Left hindlimb (tissue), 1 donor: ENCODE results near the gene GGCX.
"Not testable (repeated sequence)": the region's sequence is repeated elsewhere in the genome, so short reads cannot be mapped to it uniquely, and the experiment has no call there.

Source experiments
- DNase-seq: peaks from one replicate; pipeline ENCODE4 v3.0.0-alpha.2; 2018

Gene GGCX

DNA sequence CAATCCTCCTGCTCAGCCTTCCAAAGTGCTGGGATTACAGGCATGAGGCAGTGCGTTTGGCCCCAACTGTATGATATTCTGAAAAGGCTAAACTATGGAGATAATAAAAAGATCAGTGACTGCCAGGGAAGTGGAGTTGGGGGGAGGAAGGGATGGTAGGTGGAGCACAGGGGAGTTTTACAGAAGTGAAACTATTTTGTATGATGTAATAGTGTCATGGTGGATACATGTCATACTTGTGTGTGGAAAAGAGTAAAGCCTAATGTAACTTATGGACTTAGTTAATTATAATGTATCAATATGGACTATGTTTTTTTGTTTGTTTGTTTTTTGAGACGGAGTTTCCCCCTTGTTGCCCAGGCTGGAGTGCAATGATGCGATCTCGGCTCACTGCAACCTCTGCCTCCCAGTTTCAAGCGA is 2.9 kb upstream of the GGCX start:
- no peak for DNase-seq

DNA sequence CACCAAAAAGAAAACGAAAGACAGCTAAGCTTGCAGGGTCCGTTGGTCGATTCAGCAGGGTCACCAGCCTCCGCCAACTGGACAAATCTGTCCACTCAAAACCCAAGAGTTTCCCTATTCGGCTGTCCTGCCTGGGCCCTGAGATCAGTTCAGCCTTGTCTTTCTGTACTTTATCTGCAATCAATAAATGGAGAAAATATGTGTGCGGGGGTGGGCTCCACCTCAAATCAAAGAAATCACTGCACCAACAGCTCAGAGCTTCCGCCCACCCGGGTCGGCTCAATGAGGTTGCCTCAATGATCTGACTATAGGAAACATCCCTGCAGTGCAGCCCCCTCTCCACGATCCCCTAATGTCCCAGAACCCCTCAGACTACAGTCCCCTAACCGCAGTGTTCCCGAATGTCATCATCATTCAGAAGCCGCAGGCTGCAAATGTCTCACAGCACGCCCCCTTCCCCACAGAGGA is 447 bp downstream of the GGCX start:
- no peak for DNase-seq

GRCh38 chr2:85560403-85560726 is 928 bp downstream of the GGCX start:
- DNase-seq: not testable (repeated sequence)

DNA sequence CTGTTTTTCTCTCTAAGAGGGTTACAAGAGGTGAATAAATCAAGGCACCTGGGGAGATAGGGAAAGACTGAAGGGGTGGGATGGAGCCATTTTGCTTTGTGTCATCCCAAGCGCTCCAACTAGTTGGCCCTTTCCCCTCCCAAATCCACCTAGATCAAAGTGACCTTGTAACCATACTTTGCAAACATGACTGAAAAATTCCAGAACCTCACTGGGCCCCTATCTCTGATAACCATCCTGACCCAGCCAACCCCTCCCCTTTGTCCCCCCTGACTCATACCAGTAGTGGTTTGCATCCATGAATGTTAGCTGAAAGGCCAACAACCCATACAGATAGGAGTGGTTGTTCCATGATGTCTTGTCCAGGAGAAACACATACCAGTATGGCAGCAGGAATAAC is 3.1 kb downstream of the GGCX start:
- DNase-seq: no peak

DNA sequence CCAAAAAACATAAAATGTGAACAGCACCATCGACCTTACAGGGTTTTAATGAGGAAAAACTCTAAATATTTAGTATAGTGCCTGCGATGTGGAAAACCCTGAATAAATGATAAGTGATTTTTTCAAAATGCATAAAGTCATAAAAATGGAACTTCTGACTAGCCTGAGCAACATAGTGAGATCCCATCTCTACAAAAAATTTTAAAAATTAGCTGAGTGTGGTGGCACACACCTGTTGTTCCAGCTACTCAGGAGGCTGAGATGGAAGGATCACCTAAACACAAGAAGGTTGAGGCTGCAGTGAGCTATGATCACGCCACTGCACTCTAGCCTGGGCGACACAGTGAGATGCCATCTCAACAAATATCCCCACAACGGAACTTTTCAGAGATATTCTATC is 4.2 kb downstream of the GGCX start:
- no peak for DNase-seq

- DNase-seq: no peak
Observed at GRCh38 chr2:85554980-85555612, 6.2 kb downstream of the GGCX start.

GRCh38 chr2:85553184-85553583 is 8.1 kb downstream of the GGCX start:
- DNase-seq: no peak

DNA sequence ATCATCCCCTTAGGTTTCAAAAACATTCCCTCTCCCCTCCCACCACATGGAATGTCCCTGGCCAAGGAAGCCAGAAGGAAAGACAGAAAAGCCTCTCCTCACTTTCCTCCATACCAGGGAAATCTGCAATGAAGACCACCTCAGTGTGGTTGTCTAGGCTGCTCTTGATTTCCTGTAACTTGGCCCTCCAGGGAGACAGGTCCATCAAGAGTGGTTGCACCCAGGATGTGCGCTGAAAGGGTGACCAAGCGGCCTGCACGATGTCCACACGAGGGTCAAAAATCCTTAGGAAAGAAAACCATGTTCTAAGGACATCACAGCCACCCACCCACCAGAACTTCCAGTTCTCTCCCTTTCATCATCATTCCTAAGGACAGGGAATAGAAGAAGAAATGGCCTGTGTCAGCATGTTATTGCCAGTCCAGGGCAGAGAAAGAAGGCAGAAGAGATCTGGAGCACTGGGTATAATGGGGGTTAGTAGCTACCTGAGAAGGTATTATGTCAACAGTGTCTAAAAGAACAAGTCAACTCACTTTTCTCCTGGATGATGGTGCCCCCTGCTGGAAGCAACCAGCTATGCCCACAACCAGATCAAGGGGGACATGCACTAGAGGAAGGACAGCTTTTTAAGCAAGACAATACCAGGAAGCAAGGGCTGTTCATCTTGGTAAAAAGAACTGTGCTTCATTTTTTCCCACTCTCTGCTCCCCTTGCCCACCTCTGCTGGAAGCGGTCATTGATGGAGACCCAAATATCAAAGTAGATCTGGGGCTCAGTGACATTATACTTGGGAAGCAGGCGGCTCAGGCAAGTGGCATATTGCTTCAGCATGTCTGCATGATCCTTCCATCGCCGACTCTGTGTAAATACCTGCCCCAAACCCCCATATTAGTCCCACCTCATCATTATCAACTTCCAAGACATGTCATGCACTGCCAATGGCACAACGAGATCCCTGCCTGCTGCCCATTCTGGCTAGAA is 9.3 kb downstream of the GGCX start:
- DNase-seq: peak; percentile 76

- DNase-seq: no peak
Observed at GRCh38 chr2:85550486-85550885, 10.8 kb downstream of the GGCX start.

- no peak for DNase-seq
Observed at GRCh38 chr2:85549826-85550225, 11.5 kb downstream of the GGCX start.

GRCh38 chr2:85549095-85549494 is 12.2 kb downstream of the GGCX start:
- DNase-seq: no peak

- DNase-seq: no peak
Observed at GRCh38 chr2:85548608-85548900, 12.7 kb downstream of the GGCX start.

DNA sequence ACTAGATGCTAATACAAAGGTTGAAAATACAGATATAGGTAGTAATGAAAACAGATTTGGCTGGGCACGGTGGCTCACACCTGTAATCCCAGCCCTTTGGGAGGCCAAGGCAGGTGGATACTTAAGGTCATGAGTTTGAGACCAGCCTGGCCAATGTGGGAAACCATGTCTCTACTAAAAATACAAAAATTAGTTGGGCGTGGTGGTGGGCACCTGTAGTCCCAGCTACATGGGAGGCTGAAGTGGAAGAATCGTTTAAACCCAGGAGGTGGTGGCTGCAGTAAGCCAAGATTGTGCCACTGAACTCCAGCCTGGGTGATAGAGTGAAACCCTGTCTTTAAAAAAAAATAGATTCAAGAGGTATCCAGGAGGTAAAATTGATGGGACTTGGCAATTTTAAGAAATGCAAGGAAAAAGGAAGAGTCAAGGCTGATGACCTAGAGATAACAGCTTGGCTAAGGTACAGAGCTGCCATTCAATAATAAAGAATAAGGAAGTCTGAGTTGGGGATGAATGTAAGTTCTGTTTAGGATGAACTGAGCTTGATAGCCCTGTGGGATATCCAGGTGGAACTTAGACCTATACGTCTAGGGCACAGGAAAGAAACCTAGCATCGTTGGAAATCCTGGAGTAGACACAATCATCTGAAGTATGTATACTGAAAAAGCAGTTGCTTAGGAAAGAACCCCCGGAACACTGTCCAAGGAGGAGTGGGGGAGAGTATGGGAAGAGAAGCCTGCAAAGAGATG is 13.3 kb downstream of the GGCX start:
- no peak for DNase-seq

- DNase-seq: no peak
Observed at GRCh38 chr2:85547089-85547858, 14.0 kb downstream of the GGCX start.

GRCh38 chr2:85545780-85546240 is 15.5 kb downstream of the GGCX start:
- DNase-seq: no peak

- not testable (repeated sequence) for DNase-seq
Observed at GRCh38 chr2:85544915-85545779, 16.1 kb downstream of the GGCX start.

DNA sequence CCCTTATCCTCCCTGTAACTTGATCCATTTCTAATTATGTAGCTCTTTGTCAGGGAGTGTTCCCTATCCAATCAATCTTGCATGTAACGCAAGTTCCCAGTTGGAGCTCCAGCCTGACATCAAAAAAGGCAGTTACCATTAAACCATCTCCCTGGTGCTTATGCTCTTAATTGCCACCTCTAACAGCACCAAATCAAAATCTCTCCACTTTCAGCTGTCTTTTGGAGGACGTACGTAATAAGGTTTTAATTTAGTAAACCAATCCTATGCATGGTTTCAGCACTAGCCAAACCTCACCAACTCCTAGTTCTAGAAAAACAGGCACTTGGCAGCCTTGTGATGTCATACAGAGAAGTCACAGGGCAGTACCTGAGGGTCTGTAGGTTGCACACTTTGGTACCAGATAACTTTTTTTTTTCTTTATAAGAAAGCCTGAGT is 17.0 kb downstream of the GGCX start:
- DNase-seq: not testable (repeated sequence)

- DNase-seq: no peak
Observed at GRCh38 chr2:85542777-85543176, 18.5 kb downstream of the GGCX start.

- no peak for DNase-seq
Observed at GRCh38 chr2:85541753-85542457, 19.4 kb downstream of the GGCX start.

GRCh38 chr2:85541262-85541661 is 20.0 kb downstream of the GGCX start:
- no peak for DNase-seq

- no peak for DNase-seq
Observed at GRCh38 chr2:85540133-85540648, 21.1 kb downstream of the GGCX start.
